Effector memory CD4-positive, alpha-beta T cell (primary cell): Measurements from ENCODE around the gene SETD5.
"Not testable (repeated sequence)": the region's sequence is repeated elsewhere in the genome, so short reads cannot be mapped to it uniquely, and the experiment has no call there.

Experiments used
- DNase-seq, 3 donors: peaks; one replicate each; pipeline ENCODE4 v3.0.0-alpha.2; 2020
- H3K27ac ChIP-seq: 2 replicates; pipeline ENCODE4 v1.7.0; 2013; ENCODE audit warnings: mild to moderate bottlenecking, low read length, moderate library complexity; ENCODE audit not compliant: insufficient read depth, poor library complexity, severe bottlenecking
- H3K27me3 ChIP-seq: replicated peaks from 2 replicates; pipeline ENCODE4 v1.7.0; 2013; ENCODE audit warnings: mild to moderate bottlenecking, low read length; ENCODE audit not compliant: insufficient read depth, control insufficient read depth, poor library complexity, severe bottlenecking
- H3K36me3 ChIP-seq: 2 replicates; pipeline ENCODE4 v1.7.0; 2013; ENCODE audit warnings: mild to moderate bottlenecking, low read length, moderate library complexity; ENCODE audit not compliant: control insufficient read depth, insufficient read depth
- H3K4me1 ChIP-seq: 2 replicates; pipeline ENCODE4 v1.7.0; 2013; ENCODE audit warnings: low read length, mild to moderate bottlenecking; ENCODE audit not compliant: control insufficient read depth, insufficient read depth, poor library complexity, severe bottlenecking
- H3K4me3 ChIP-seq: 2 replicates; pipeline ENCODE4 v1.7.0; 2013; ENCODE audit warnings: low read length, low read depth, mild to moderate bottlenecking; ENCODE audit not compliant: insufficient read depth, poor library complexity, severe bottlenecking
- H3K9me3 ChIP-seq: 2 replicates; pipeline ENCODE4 v1.7.0; 2013; ENCODE audit warnings: mild to moderate bottlenecking, low read length, moderate library complexity; ENCODE audit not compliant: control insufficient read depth

SETD5 gene

GRCh38 chr3:9491506-9491905 lies 94.1 kb downstream of the SETD5 start:
- no peaks in the 10 kb centered on the region for H3K27me3 ChIP-seq
- no peaks in the 10 kb centered on the region for H3K36me3 ChIP-seq
- H3K4me1 ChIP-seq, result no peaks in the 10 kb centered on the region
- H3K9me3 ChIP-seq, result no peaks in the 10 kb centered on the region
- H3K27ac ChIP-seq, result no peak overlapping the region
- H3K4me3 ChIP-seq, result no peak overlapping the region
- DNase-seq, result no peak

GRCh38 chr3:9494036-9494435 lies 96.6 kb downstream of the SETD5 start:
- H3K36me3 ChIP-seq, H3K4me3 ChIP-seq, H3K4me1 ChIP-seq, H3K27ac ChIP-seq, H3K27me3 ChIP-seq, DNase-seq, H3K9me3 ChIP-seq: not testable (repeated sequence)

DNA sequence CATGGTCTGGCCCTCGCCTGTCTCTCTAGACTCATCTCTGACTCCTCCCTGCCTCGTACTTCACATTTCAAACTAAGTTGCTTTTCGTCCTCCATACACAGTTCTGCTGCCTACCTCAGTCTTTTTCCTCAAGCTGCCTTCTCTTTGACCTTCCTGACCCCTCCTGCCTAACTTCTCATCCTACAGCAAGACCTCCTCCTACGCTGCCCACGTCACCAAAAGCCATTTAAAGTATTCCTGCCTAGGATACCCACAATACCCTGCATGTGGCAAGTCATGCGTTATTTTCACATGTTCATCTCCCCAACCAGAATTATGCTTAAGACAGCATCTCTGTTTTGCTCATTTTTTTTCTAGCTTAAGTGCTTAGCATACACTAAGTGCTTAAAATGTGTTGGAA lies 99.5 kb downstream of the SETD5 start:
- Histone ChIP-seq H3K4me1 (peaks cover 9% of the 10 kb centered on the region), H3K27me3 (peaks cover 26% of the 10 kb centered on the region), H3K27ac (no peak overlapping the region), H3K4me3 (no peak overlapping the region), H3K9me3 (no peaks in the 10 kb centered on the region), H3K36me3 (no peaks in the 10 kb centered on the region)
- DNase-seq, result no peak

DNA sequence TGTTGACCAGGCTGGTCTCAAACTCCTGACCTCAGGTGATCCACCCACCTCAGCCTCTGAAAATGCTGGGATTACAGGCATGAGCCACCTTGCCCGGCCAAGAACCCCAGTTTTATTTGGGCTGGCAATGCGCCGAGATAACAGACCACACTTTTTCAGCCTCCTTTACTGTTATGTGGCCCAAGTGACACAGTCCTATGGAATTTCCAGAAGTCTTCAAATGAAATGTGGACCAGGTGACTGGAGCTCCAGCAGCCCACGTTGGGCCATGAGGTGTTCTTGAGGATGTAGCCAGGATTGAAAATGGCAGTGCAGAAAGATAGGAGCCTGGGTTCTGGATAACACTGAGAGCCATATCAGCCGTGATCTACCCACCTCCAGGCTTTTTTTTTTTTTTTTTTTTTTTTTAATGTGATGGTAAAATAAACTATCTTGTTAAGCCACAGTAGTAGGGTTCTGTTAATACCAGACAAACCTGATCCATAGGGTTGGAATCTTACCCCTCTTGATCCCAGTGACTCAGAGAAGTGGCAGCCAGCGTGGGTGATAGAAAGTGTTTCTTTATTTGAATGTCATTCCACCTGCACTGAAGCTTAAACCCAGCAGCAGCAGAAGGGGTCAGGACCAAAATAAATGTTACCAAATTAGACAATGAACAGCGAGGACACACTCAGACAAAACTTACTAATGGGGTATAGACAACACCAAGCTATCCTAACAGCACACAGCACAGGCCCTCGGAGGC lies 100.6 kb downstream of the SETD5 start:
- no peak for DNase-seq
- H3K27ac ChIP-seq, result no peak overlapping the region
- no peaks in the 10 kb centered on the region for H3K9me3 ChIP-seq
- H3K4me3 ChIP-seq, result no peak overlapping the region
- peaks cover 9% of the 10 kb centered on the region for H3K4me1 ChIP-seq
- peaks cover 26% of the 10 kb centered on the region for H3K27me3 ChIP-seq
- no peaks in the 10 kb centered on the region for H3K36me3 ChIP-seq

- Histone ChIP-seq H3K4me1 (peaks cover 9% of the 10 kb centered on the region), H3K9me3 (no peaks in the 10 kb centered on the region), H3K36me3 (no peaks in the 10 kb centered on the region), H3K27ac (no peak overlapping the region), H3K27me3 (peaks cover 26% of the 10 kb centered on the region), H3K4me3 (no peak overlapping the region)
- no peak for DNase-seq
Observed at GRCh38 chr3:9498781-9499180, 101.4 kb downstream of the SETD5 start.

DNA sequence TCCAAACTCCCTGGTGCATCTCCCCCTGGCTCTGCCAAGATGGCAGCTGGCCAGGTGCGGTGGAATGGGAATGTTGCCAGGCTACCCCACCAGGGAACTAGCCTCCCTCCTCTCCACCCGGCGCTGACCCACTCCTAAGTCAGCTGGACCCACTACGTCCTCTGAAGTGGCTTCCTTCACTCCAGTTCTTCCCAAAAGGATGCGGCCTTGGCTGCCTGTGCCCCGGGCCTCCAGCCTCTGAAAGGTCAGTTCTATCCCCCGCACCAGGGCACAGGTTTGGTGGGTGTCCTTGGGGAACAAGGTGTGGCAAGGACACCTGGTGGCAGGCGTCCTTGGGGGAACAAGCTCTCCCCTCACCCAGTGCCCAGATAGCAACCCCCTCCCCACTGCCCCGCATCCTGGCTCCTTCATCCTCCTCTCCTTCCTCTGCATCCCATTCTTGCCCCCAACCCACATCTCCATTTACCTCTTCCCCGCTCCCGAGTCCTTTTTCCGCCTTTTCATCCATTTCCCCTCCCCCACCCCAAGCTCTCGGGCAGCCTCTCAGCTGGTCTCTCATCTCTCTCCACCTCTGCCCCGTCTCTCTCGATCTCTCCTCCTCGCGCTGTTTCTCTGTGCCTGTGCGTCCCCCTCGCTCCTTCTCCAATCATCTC lies 102.2 kb downstream of the SETD5 start:
- no peak for DNase-seq
- no peaks in the 10 kb centered on the region for H3K36me3 ChIP-seq
- peaks cover 26% of the 10 kb centered on the region for H3K27me3 ChIP-seq
- no peak overlapping the region for H3K27ac ChIP-seq
- peaks cover 9% of the 10 kb centered on the region for H3K4me1 ChIP-seq
- no peak overlapping the region for H3K4me3 ChIP-seq
- no peaks in the 10 kb centered on the region for H3K9me3 ChIP-seq

DNA sequence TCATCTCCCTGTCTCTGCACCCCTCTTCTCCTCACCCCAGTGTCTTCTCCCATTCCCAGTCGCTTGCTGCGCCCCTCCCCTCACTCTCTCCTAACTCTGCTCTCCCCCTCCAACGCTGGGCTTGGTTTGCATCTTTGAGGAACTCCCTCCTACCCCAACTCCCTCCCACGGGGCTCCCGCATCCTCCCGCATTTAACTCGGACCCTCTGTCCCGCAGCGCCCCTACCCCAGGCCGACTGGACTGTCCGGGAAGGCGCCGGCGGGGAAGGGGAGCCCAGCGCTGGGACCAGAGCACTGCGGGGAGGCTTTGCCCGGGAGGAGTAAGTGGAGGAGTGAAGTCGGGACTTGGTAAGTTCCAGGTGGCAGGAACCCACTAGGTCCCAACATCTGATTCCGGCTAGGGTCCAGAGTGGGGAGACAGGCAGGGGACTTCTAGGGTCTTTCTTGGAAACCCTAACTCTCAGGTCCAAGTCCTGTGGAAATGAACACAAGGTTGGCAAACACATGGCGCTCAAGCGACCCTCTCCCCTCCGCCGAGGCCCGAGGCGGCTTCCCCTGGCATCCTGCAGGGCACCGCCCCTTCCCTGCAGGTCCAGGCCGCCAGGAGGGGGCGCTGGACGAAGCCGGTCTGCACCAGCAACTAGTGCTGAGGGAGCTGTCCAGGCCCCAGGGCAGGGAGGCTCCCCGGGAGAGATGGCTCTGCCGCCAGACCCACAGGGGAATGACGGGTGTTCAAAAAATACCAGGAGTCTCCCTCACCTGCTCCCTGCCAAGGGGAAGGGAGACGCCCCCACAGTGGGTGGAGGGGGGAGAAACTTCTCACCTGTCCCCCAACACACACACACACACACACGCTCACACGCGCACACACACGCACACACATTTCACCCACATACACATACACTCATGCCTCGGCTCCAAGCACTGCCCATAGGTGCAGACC lies 103.0 kb downstream of the SETD5 start:
- Histone ChIP-seq H3K27ac (no peak overlapping the region), H3K9me3 (no peaks in the 10 kb centered on the region), H3K4me1 (peaks cover 9% of the 10 kb centered on the region), H3K27me3 (peaks cover 26% of the 10 kb centered on the region), H3K36me3 (no peaks in the 10 kb centered on the region), H3K4me3 (no peak overlapping the region)
- peak; percentile 4 to 27 (median 10) for DNase-seq

DNA sequence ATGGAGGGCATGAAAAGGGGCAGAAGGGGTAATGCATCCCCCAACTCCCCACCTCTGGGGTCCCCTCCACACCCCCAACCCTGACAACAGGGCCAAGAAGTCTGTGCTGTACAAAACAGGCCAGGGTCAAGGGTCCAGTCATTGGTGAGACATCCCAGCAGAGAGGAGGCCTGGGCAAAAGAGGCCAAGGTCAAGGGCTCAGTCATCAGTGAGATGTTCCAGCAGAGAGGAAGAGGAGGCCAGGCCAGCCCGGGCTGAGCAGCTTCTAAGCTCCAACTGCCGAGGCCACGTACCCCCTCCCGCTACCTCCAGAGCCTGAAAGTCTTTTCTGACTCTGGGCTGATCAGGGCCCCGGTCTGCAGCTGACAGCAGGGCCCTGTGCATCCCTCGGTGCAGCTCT lies 103.8 kb downstream of the SETD5 start:
- Histone ChIP-seq H3K27me3 (peaks cover 26% of the 10 kb centered on the region), H3K36me3 (no peaks in the 10 kb centered on the region)

GRCh38 chr3:9503283-9503682 lies 105.9 kb downstream of the SETD5 start:
- H3K27me3 ChIP-seq, result peaks cover 26% of the 10 kb centered on the region
- no peaks in the 10 kb centered on the region for H3K36me3 ChIP-seq
- peak; percentile 24 to 51 (median 31) for DNase-seq

More for the DNA sequence above, 103.8 kb downstream of the SETD5 start:
- no peak overlapping the region for H3K4me3 ChIP-seq
- H3K9me3 ChIP-seq, result no peaks in the 10 kb centered on the region
- peaks cover 9% of the 10 kb centered on the region for H3K4me1 ChIP-seq
- H3K27ac ChIP-seq, result no peak overlapping the region
- no peak for DNase-seq

More at GRCh38 chr3:9503283-9503682, 105.9 kb downstream of the SETD5 start:
- Histone ChIP-seq H3K27ac (no peak overlapping the region), H3K4me1 (peaks cover 9% of the 10 kb centered on the region), H3K9me3 (no peaks in the 10 kb centered on the region), H3K4me3 (no peak overlapping the region)
